ENCODE results near the gene IQSEC1.
"Not testable (repeated sequence)": the region's sequence is repeated elsewhere in the genome, so short reads cannot be mapped to it uniquely, and the experiment has no call there.

IQSEC1 gene

GRCh38 chr3:12884790-12885582, 188.2 kb downstream of the IQSEC1 start:
- DNase-seq: no peak

GRCh38 chr3:12884186-12884680, 189.0 kb downstream of the IQSEC1 start:
- no peak for DNase-seq

GRCh38 chr3:12882336-12883310, 190.6 kb downstream of the IQSEC1 start:
- no peak for DNase-seq

GRCh38 chr3:12881858-12882257, 191.4 kb downstream of the IQSEC1 start:
- not testable (repeated sequence) for DNase-seq

- DNase-seq: no peak
These were observed 193.9 kb downstream of the IQSEC1 start for GRCh38 chr3:12879191-12879815.

GRCh38 chr3:12878758-12879157, 194.5 kb downstream of the IQSEC1 start:
- DNase-seq: not testable (repeated sequence)

- no peak for DNase-seq
These were observed 195.1 kb downstream of the IQSEC1 start for GRCh38 chr3:12878141-12878574.

- no peak for DNase-seq
These were observed 196.2 kb downstream of the IQSEC1 start for GRCh38 chr3:12877040-12877439.

GRCh38 chr3:12875857-12876836, 197.1 kb downstream of the IQSEC1 start:
- DNase-seq: peak in 1 of 2 experiments; percentile 74

- DNase-seq: no peak
These were observed 201.7 kb downstream of the IQSEC1 start for GRCh38 chr3:12871404-12871983.

GRCh38 chr3:12870942-12871341, 202.3 kb downstream of the IQSEC1 start:
- no peak for DNase-seq

GRCh38 chr3:12869035-12869621, 204.1 kb downstream of the IQSEC1 start:
- DNase-seq: peak in 1 of 2 experiments; percentile 64

- peak; percentile 59 to 88 for DNase-seq
These were observed 204.9 kb downstream of the IQSEC1 start for GRCh38 chr3:12868039-12869034.

- no peak for DNase-seq
These were observed 206.4 kb downstream of the IQSEC1 start for GRCh38 chr3:12866836-12867235.

- DNase-seq: no peak
These were observed 208.0 kb downstream of the IQSEC1 start for GRCh38 chr3:12865271-12865670.

- DNase-seq: no peak
These were observed 210.8 kb downstream of the IQSEC1 start for GRCh38 chr3:12862387-12862786.

- no peak for DNase-seq
These were observed 211.6 kb downstream of the IQSEC1 start for GRCh38 chr3:12861611-12862010.

- DNase-seq: no peak
These were observed 213.4 kb downstream of the IQSEC1 start for GRCh38 chr3:12859840-12860239.

- no peak for DNase-seq
These were observed 216.6 kb downstream of the IQSEC1 start for GRCh38 chr3:12856626-12857025.

GRCh38 chr3:12854565-12854964, 218.7 kb downstream of the IQSEC1 start:
- DNase-seq: no peak
